Inferior parietal cortex (tissue), 1 donor: Measurements from ENCODE around the gene ZNF554.
"Not testable (repeated sequence)": the region's sequence is repeated elsewhere in the genome, so short reads cannot be mapped to it uniquely, and the experiment has no call there.

Experiments used
- DNase-seq: peaks from one replicate; pipeline ENCODE4 v3.0.0-alpha.2; 2016; ENCODE audit errors: extremely low spot score

ZNF554 gene

DNA sequence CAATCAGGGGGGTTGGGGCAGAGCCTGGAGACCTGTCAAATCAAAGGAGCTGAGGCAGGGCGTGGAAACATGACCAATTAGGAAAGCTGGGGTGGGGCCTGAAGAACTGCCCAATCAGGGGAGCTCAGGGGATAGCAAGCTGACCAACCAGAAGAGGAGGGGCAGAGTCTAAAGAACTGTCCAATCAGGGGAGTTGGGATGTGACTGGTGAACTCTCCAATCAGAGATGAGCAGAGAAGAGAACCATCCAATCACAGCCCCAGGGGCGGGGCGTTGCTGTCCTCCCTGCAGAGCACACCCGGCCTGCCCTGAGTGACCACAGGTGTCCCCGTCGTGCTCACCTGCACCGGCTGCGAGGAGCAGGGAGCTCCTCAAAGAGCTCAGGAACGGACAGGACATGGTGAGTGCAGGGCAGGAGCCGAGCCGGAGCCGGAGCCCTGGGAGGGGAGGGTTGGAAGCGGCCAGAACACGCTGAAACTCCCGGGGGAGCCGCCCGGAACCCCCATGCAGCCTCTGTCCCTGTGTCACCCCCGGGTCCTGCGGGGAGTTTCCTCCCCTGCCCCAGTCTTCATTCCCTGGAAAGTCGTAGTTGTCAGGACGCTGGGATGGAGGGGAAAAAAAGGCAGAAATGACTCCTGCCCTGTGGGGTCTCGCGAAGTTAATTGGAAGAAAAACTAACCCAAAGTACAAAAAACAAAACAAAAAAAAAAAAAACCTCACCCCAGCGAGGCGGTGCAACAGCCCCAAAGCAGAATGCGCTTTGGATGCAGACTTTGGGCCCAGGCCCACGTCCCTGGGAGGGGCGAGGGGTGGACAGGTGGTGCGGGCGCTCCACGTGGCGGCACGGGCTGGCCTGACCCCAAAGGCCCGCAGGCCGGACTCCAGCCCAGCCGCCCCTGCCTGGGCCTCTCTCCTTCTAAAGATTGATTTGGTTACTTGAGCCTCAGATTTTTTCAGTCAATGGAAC, 47.6 kb downstream of the ZNF554 start, which contains the start of gene ZNF556:
ZNF556 (plus strand) TSS at position 311 of the 967 bp plus-strand sequence; CDS start at position 398, 87 bp downstream.
- no peak for DNase-seq

DNA sequence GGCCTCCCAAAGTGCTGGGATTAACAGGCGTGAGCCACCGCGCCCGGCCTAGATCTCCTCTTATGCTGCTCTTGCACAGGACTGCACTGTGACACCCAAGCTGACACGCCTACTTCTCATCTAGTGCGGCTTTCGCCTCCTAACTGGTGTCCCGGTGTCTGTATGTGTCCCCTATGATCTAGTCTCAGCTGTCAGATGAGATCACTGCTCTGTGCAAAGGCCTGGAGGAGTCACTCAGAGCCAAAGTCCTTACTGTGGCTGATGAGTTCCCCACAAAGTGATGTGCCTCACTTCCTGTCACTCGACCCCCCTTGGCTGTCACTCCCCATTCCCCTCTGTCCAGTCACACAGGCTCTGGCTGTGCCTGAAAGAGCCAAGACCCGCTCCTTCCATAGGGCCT, 50.0 kb downstream of the ZNF554 start:
- DNase-seq = no peak

DNA sequence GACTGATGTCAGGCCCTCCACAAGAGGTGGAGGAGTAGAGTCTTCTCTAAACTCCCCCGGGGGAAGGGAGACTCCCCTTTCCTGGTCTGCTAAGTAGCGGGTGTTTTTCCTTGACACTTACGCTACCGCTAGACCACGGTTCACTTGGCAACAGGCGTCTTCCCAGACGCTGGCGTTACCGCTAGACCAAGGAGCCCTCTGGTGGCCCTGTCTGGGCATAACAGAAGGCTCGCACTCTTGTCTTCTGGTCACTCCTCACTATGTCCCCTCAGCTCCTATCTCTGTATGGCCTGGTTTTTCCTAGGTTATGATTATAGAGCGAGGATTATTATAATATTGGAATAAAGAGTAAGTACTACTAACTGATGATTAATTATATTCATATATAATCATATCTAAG, 52.5 kb downstream of the ZNF554 start:
- DNase-seq = not testable (repeated sequence)

DNA sequence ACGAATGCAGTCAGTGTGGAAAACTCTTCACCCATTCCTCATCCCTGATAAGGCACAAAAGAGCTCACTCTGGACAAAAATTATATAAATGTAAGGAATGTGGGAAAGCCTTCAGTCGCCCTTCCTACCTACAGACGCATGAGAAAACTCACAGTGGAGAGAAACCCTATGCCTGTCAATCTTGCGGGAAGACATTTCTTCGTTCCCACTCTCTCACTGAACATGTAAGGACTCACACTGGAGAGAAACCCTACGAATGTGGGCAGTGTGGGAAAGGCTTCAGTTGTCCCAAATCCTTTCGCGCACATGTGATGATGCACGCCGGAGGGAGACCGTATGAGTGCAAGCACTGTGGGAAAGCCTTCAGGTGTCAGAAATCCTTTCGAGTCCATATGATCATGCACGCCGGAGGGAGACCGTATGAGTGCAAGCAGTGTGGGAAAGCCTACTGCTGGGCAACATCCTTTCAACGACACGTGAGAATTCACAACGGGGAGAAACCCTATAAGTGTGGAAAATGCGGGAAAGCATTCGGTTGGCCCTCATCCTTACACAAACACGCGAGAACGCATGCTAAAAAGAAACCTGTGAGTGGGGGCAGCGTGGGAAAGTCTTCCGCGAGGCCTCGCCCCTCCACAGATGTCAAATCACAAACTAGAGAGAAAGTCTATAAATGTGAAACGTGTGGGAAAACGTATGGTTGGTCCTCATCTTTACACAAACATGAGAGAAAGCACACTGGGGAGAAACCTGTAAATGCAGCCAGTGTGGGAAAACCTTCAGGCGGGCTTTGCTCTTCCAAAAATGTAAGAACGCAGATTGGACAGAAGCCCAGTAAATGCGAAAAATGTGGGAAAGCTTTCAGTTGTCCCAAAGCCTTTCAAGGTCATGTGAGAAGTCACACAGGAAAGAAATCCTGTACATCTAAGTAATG, 58.0 kb downstream of the ZNF554 start:
- no peak for DNase-seq

DNA sequence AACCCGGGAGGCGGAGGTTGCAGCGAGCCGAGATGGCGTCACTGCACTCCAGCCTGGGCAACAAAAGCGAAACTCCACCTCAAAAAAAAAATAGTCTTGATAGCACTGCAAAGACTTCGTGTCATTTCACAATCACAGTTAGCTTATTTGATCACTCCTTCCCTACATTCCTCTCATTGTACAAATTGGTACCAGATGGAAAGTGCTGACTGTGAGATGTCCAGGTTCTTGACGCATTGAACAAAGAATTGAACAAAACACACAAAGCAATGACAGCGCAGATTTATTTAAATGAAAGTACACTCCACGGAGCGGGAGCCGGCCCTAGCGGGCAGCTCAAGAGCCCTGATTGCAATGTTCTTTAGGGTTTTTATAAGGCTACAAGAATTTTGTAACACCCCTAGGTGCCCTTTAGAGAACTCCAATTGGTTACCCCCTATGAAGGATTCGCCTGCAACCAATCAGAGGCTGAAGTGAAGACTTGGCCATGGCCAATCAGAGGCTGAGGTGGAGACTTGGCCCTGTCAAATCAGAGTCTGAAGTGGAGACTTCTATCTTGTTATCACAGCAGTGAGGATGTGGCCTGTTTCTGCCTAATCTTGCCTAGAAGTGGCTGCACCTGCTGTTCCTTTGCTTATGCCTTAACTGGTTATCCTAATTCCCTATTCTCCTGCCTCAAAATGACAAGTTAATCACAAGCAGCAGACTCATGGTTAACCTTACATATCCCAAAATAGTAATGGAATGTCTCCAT, 64.2 kb downstream of the ZNF554 start:
- no peak for DNase-seq

DNA sequence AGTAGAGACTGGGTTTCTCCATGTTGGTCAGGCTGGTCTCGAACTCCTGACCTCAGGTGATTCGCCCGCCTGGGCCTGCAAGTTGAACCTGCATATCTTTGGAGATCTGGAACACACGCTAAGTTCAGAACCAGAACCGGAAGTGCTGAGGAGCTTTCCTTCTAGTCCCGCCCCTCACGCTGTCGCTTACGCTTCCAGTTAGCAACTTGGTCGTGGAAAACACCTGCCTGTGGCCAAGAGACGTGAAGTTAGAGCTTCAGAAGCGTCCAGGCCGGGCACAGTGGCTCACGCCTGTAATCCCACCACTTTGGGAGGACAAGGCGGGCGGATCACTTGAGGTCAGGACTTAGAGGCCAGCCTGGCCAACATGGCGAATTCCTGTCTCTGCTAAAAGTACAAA, 66.1 kb downstream of the ZNF554 start:
- DNase-seq = no peak
